ENCODE results near the gene EIF2D.
"Not testable (repeated sequence)": the region's sequence is repeated elsewhere in the genome, so short reads cannot be mapped to it uniquely, and the experiment has no call there.

EIF2D gene

GRCh38 chr1:206635080-206635977 lies 23.1 kb upstream of the EIF2D start, which contains the start of gene DYRK3:
Gene DYRK3 (plus strand): TSS chr1:206635536. CDS start chr1:206635704, 168 bp downstream.
- Histone ChIP-seq H3K27ac (ENCODE audit: low read length) (peak within 1 kb of the TSS; percentile 85), H3K9me3 (ENCODE audit: control insufficient read depth in 1 of 2, low read length in 2 of 2) (no peaks in the 10 kb centered on the region), H3K4me3 (ENCODE audit: low read depth in 1 of 2, low read length in 2 of 2) (peak within 1 kb of the TSS; percentile 83 to 87), H3K27me3 (ENCODE audit: low read depth, low read length) (no peaks in the 10 kb centered on the region), H3K4me1 (ENCODE audit: control insufficient read depth in 1 of 2, insufficient read depth in 2 of 2, low read length in 2 of 2) (peaks cover 7 to 11% of the 10 kb centered on the region in 2 donors), H3K36me3 (ENCODE audit: control insufficient read depth in 1 of 2, insufficient read depth in 2 of 2, low read length in 2 of 2) (no peaks in the 10 kb centered on the region)

GRCh38 chr1:206634365-206635079 lies 22.3 kb upstream of the EIF2D start:
- H3K27ac ChIP-seq (ENCODE audit: low read length): peak overlapping the region; percentile 85
- H3K36me3 ChIP-seq (ENCODE audit: control insufficient read depth in 1 of 2, insufficient read depth in 2 of 2, low read length in 2 of 2): no peaks in the 10 kb centered on the region
- H3K9me3 ChIP-seq (ENCODE audit: control insufficient read depth in 1 of 2, low read length in 2 of 2): no peaks in the 10 kb centered on the region
- peak overlapping the region; percentile 83 to 87 for H3K4me3 ChIP-seq (ENCODE audit: low read depth in 1 of 2, low read length in 2 of 2)
- H3K27me3 ChIP-seq (ENCODE audit: low read depth, low read length): no peaks in the 10 kb centered on the region
- H3K4me1 ChIP-seq (ENCODE audit: control insufficient read depth in 1 of 2, insufficient read depth in 2 of 2, low read length in 2 of 2): peaks cover 7 to 11% of the 10 kb centered on the region in 2 donors

- Histone ChIP-seq H3K4me3 (ENCODE audit: low read depth in 1 of 2, low read length in 2 of 2) (no peak overlapping the region), H3K36me3 (ENCODE audit: control insufficient read depth in 1 of 2, insufficient read depth in 2 of 2, low read length in 2 of 2) (no peaks in the 10 kb centered on the region), H3K27me3 (ENCODE audit: low read depth, low read length) (no peaks in the 10 kb centered on the region), H3K9me3 (ENCODE audit: control insufficient read depth in 1 of 2, low read length in 2 of 2) (no peaks in the 10 kb centered on the region), H3K27ac (ENCODE audit: low read length) (peak overlapping the region; percentile 2), H3K4me1 (ENCODE audit: control insufficient read depth in 1 of 2, insufficient read depth in 2 of 2, low read length in 2 of 2) (peaks cover 7 to 11% of the 10 kb centered on the region in 2 donors)
These were observed 21.4 kb upstream of the EIF2D start for GRCh38 chr1:206633708-206634121.

- Histone ChIP-seq H3K9me3 (ENCODE audit: control insufficient read depth in 1 of 2, low read length in 2 of 2) (no peaks in the 10 kb centered on the region), H3K27me3 (ENCODE audit: low read depth, low read length) (no peaks in the 10 kb centered on the region), H3K4me1 (ENCODE audit: control insufficient read depth in 1 of 2, insufficient read depth in 2 of 2, low read length in 2 of 2) (peaks cover 7 to 8% of the 10 kb centered on the region in 2 donors), H3K36me3 (ENCODE audit: control insufficient read depth in 1 of 2, insufficient read depth in 2 of 2, low read length in 2 of 2) (no peaks in the 10 kb centered on the region), H3K4me3 (ENCODE audit: low read depth in 1 of 2, low read length in 2 of 2) (no peak overlapping the region), H3K27ac (ENCODE audit: low read length) (no peak overlapping the region)
These were observed 18.8 kb upstream of the EIF2D start for GRCh38 chr1:206631085-206631509.

GRCh38 chr1:206628916-206629315 lies 16.7 kb upstream of the EIF2D start:
- no peaks in the 10 kb centered on the region for H3K36me3 ChIP-seq (ENCODE audit: control insufficient read depth in 1 of 2, insufficient read depth in 2 of 2, low read length in 2 of 2)
- H3K9me3 ChIP-seq (ENCODE audit: control insufficient read depth in 1 of 2, low read length in 2 of 2): no peaks in the 10 kb centered on the region
- H3K27ac ChIP-seq (ENCODE audit: low read length): no peak overlapping the region
- no peaks in the 10 kb centered on the region for H3K27me3 ChIP-seq (ENCODE audit: low read depth, low read length)
- H3K4me3 ChIP-seq (ENCODE audit: low read depth in 1 of 2, low read length in 2 of 2): no peak overlapping the region
- no peaks in the 10 kb centered on the region for H3K4me1 ChIP-seq (ENCODE audit: control insufficient read depth in 1 of 2, insufficient read depth in 2 of 2, low read length in 2 of 2)

GRCh38 chr1:206626396-206626795 lies 14.1 kb upstream of the EIF2D start:
- H3K4me3 ChIP-seq (ENCODE audit: low read depth in 1 of 2, low read length in 2 of 2); H3K36me3 ChIP-seq (ENCODE audit: control insufficient read depth in 1 of 2, insufficient read depth in 2 of 2, low read length in 2 of 2); H3K27ac ChIP-seq (ENCODE audit: low read length); H3K9me3 ChIP-seq (ENCODE audit: control insufficient read depth in 1 of 2, low read length in 2 of 2); H3K27me3 ChIP-seq (ENCODE audit: low read depth, low read length); H3K4me1 ChIP-seq (ENCODE audit: control insufficient read depth in 1 of 2, insufficient read depth in 2 of 2, low read length in 2 of 2): not testable (repeated sequence)

GRCh38 chr1:206609229-206609991 lies 2.9 kb downstream of the EIF2D start:
- no peaks in the 10 kb centered on the region for H3K9me3 ChIP-seq (ENCODE audit: control insufficient read depth in 1 of 2, low read length in 2 of 2)
- no peak overlapping the region for H3K27ac ChIP-seq (ENCODE audit: low read length)

GRCh38 chr1:206608108-206608698 lies 4.1 kb downstream of the EIF2D start:
- H3K4me3 ChIP-seq (ENCODE audit: low read depth in 1 of 2, low read length in 2 of 2): no peak overlapping the region
- H3K4me1 ChIP-seq (ENCODE audit: control insufficient read depth in 1 of 2, insufficient read depth in 2 of 2, low read length in 2 of 2): peaks cover 6 to 10% of the 10 kb centered on the region in 2 donors
- H3K27ac ChIP-seq (ENCODE audit: low read length): no peak overlapping the region
- H3K36me3 ChIP-seq (ENCODE audit: control insufficient read depth in 1 of 2, insufficient read depth in 2 of 2, low read length in 2 of 2): peaks cover 13 to 54% of the 10 kb centered on the region in 2 donors
- H3K9me3 ChIP-seq (ENCODE audit: control insufficient read depth in 1 of 2, low read length in 2 of 2): no peaks in the 10 kb centered on the region
- H3K27me3 ChIP-seq (ENCODE audit: low read depth, low read length): no peaks in the 10 kb centered on the region

More at GRCh38 chr1:206609229-206609991, 2.9 kb downstream of the EIF2D start:
- Histone ChIP-seq H3K4me1 (ENCODE audit: control insufficient read depth in 1 of 2, insufficient read depth in 2 of 2, low read length in 2 of 2) (peaks cover 6 to 10% of the 10 kb centered on the region in 2 donors), H3K4me3 (ENCODE audit: low read depth in 1 of 2, low read length in 2 of 2) (no peak overlapping the region), H3K36me3 (ENCODE audit: control insufficient read depth in 1 of 2, insufficient read depth in 2 of 2, low read length in 2 of 2) (peaks cover 13 to 46% of the 10 kb centered on the region in 2 donors), H3K27me3 (ENCODE audit: low read depth, low read length) (no peaks in the 10 kb centered on the region)

GRCh38 chr1:206606867-206607266 lies 5.4 kb downstream of the EIF2D start:
- Histone ChIP-seq H3K4me1 (ENCODE audit: control insufficient read depth in 1 of 2, insufficient read depth in 2 of 2, low read length in 2 of 2) (peaks cover 6 to 10% of the 10 kb centered on the region in 2 donors), H3K4me3 (ENCODE audit: low read depth in 1 of 2, low read length in 2 of 2) (no peak overlapping the region), H3K27ac (ENCODE audit: low read length) (no peak overlapping the region), H3K36me3 (ENCODE audit: control insufficient read depth in 1 of 2, insufficient read depth in 2 of 2, low read length in 2 of 2) (peaks cover 26 to 67% of the 10 kb centered on the region in 2 donors), H3K9me3 (ENCODE audit: control insufficient read depth in 1 of 2, low read length in 2 of 2) (no peaks in the 10 kb centered on the region), H3K27me3 (ENCODE audit: low read depth, low read length) (no peaks in the 10 kb centered on the region)

- no peaks in the 10 kb centered on the region for H3K4me1 ChIP-seq (ENCODE audit: control insufficient read depth in 1 of 2, insufficient read depth in 2 of 2, low read length in 2 of 2)
- H3K4me3 ChIP-seq (ENCODE audit: low read depth in 1 of 2, low read length in 2 of 2): no peak overlapping the region
- no peaks in the 10 kb centered on the region for H3K9me3 ChIP-seq (ENCODE audit: control insufficient read depth in 1 of 2, low read length in 2 of 2)
- H3K27ac ChIP-seq (ENCODE audit: low read length): no peak overlapping the region
- H3K36me3 ChIP-seq (ENCODE audit: control insufficient read depth in 1 of 2, insufficient read depth in 2 of 2, low read length in 2 of 2): peaks cover 35 to 79% of the 10 kb centered on the region in 2 donors
- H3K27me3 ChIP-seq (ENCODE audit: low read depth, low read length): no peaks in the 10 kb centered on the region
These were observed 7.4 kb downstream of the EIF2D start for GRCh38 chr1:206604861-206605260.
